GM21515 (cell line): ENCODE data around the gene KLHL30.
"Not testable (repeated sequence)": the region's sequence is repeated elsewhere in the genome, so short reads cannot be mapped to it uniquely, and the experiment has no call there.

Experiments
- ATAC-seq: cut with Tn5 transposase; IDR thresholded peaks from one replicate; pipeline ENCODE4 v1.9.1; 2021; ENCODE audit not compliant: unreplicated experiment

The KLHL30 gene

GRCh38 chr2:238160206-238161129 is 22.0 kb downstream of the KLHL30 start:
- no peak for ATAC-seq

- no peak for ATAC-seq
Observed at GRCh38 chr2:238161291-238162051, 23.0 kb downstream of the KLHL30 start.

DNA sequence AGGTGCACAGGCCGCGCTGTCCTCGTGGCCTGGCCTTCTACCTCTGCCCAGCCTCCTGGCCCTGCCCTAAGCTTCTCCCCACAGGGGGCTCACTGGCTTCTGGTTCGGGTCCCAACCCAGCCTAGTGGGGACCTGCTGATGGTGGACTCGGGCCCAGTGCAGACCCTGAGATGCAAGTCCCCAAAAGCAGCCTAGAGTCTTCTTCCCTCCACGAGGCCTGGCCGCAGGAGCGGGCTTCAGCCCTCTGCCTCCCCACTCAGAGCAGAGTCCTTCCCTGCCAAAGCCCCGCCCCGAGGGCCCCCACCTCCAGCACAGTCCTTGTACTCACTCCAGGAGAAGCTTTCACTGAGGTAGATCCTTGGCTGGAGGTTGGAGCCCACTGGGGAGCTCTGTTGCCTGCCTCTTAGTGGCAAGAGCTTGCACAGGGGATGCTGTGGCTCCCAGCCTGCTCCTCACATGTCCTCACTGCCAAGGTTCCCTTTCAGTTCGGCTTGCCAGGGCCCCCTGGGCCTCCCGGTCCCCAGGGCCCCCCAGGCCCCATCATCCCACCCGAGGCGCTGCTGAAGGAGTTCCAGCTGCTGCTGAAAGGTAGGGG is 23.9 kb downstream of the KLHL30 start:
- ATAC-seq, result no peak

GRCh38 chr2:238162846-238163441 is 24.5 kb downstream of the KLHL30 start:
- ATAC-seq, result no peak

DNA sequence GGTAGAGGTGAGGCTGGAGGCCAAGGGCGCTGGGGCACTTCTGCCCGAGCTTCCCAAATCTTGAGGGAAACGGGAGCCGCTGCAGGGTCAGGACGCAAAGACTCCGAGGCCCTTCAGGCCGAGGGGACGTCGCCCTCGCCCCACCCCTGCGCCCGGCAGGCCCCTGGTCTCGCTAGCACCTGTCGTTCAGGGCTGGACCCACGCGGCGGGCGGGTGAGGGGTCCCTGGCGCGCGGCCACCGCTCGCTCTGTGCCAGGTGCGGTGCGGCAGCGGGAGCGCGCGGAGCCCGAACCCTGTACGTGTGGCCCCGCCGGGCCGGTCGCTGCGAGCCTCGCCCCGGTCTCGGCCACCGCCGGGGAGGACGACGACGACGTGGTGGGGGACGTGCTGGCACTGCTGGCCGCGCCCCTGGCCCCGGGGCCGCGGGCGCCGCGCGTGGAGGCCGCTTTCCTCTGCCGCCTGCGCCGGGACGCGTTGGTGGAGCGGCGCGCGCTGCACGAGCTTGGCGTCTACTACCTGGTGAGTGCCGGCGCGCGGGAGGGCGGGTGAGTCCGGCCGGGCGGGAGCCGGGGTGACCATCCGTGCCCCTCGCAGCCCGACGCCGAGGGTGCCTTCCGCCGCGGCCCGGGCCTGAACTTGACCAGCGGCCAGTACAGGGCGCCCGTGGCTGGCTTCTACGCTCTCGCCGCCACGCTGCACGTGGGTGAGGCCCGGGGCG is 25.2 kb downstream of the KLHL30 start:
- ATAC-seq, result no peak

DNA sequence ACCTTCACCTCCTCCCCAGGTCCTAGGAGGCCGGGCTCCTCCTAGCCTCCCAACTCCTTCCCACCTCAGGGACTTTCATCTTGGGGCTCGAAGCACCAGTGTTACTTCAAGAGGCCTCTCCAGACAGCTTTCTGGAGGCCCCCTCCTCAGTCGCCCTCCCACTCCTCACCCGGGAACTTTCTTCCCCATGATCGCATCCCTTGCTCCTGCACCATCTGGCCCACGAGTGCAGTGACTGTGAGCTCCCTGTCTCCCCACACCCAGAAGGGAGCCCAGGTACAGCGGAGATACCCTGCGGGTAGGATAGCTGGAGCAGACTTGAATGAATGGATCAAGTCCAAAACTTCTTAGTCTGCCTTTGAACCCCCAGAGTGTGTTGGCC is 26.4 kb downstream of the KLHL30 start:
- ATAC-seq, result no peak

- ATAC-seq, result no peak
Observed at GRCh38 chr2:238165288-238165921, 26.9 kb downstream of the KLHL30 start.

- ATAC-seq, result no peak
Observed at GRCh38 chr2:238166391-238167343, 28.2 kb downstream of the KLHL30 start.

DNA sequence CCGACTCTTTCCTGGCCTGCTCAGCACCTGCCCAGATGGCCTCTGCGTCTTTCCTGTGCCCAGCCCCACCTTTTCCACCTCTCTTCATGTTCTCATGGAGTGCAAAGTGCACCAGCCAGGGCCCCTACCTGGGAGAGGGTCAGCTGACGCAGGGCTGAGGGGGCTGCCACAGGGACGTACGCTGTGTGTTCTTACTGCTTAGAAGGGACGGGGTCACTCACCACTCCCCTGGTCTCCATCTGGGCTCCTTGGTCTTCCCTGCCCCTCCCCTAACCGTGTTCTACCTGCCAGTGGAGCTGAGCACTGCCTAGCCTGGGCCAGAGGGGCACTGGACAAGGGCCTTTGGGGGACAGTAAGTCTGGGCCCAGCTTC is 28.9 kb downstream of the KLHL30 start:
- ATAC-seq, result no peak

DNA sequence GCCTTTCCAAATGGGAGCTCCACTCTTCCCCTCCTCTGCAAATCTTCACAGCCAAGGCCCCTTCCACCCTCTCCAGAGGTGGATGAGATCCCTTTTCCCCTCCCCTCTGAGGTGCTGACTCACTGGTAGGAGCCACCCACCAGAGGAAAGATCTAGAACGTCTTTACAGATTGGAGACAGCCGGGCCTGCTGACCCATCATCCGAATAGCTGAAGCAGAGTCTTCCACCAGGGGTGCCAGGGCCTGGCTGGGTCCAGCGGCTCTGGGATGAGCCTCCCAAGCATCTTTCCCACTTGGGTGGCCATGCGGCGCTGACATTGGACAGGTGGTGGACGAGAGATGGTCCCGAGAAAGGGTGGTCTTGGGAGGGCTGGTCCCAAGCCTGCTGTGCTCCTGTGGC is 29.3 kb downstream of the KLHL30 start:
- no peak for ATAC-seq

GRCh38 chr2:238168196-238169047 is 30.0 kb downstream of the KLHL30 start:
- no peak for ATAC-seq

DNA sequence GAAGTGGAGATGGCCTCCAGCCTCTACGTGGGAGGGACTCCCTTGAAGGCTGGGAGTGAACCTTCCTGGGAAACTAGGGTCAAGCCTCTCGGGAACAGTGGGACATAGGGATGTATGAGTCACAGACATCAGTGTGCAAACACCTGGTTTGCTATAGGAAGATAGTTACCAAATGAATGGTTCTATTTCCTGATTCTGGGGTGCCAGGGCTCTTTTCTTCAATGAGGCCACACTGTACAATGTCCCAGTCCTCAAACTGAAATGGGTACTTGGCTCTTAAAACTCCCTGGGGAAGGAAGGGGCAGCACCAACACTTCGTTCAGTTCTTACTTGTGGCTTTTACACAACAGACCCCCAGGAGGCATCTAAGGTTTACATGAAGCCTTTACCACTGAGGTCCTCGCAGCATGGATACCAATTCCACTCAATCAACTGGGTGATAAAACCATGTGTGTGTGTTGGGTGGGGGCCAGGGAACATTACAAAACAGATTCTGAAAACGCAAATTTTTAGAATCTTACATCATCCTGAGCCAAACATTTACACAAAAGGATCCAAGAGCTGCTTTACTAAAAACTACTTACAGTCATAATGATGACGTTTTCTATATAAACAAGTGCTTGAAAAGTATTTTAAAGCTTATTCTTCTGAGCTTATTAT is 30.7 kb downstream of the KLHL30 start:
- no peak for ATAC-seq

- no peak for ATAC-seq
Observed at GRCh38 chr2:238169708-238170251, 31.3 kb downstream of the KLHL30 start.

DNA sequence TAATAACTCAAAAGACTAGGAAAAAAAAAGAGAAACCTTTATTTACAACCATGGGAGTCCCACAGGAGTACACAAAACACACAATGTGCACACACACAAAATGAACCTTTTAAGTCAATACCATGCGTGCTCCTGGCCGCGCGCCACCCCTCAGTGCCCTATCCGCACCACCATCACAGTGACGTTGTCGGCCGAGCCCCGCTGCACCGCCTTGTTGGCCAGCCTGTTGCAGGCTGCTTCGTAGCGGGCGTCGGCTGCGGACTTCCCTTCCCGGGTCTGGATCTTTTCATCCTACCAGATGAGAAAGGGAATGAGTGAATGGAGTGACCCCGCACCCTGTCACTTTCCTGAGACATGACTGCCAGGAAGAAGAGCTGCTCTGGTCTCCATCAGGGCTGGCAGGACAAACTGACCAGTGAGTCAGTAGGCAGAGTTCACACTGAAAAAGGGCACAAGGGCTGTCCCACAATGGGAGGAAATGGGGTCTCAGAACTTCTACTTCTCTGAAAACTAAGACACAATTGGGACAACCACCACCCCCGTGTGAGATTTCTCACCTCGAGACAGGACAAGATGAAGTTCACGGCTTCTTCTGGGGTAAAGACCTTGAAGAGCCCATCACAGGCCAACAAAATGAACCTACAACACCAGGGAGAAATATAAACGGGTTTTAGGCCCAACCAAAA is 32.1 kb downstream of the KLHL30 start:
- no peak for ATAC-seq

- ATAC-seq, result not testable (repeated sequence)
Observed at GRCh38 chr2:238171072-238171431, 32.6 kb downstream of the KLHL30 start.

GRCh38 chr2:238171575-238172187 is 33.2 kb downstream of the KLHL30 start:
- no peak for ATAC-seq

GRCh38 chr2:238172439-238172838 is 34.0 kb downstream of the KLHL30 start:
- no peak for ATAC-seq
